T-helper 2 cell treated with Interferon-gamma antibody and Interleukin-4, amounts not matched to agents 5 μg/mL and 100 μg/mL, for 36 hours (primary cell): ENCODE measurements around the gene GANAB.
"Not testable (repeated sequence)": the region's sequence is repeated elsewhere in the genome, so short reads cannot be mapped to it uniquely, and the experiment has no call there.

Experiments used
- DNase-seq: peaks from one replicate; pipeline ENCODE4 v3.0.0; 2021; ENCODE audit warnings: low spot score
- H3K27ac Mint-ChIP-seq: one replicate; pipeline ENCODE4 v1.8.0; 2021; ENCODE audit warnings: mild to moderate bottlenecking, mixed read lengths
- H3K27me3 Mint-ChIP-seq: one replicate; pipeline ENCODE4 v1.8.0; 2021; ENCODE audit warnings: low read depth, mixed read lengths
- H3K36me3 Mint-ChIP-seq: one replicate; pipeline ENCODE4 v1.8.0; 2021; ENCODE audit warnings: low read depth, mixed read lengths
- H3K4me1 Mint-ChIP-seq: one replicate; pipeline ENCODE4 v1.8.0; 2021; ENCODE audit warnings: low read depth, mixed read lengths
- H3K4me3 Mint-ChIP-seq: one replicate; pipeline ENCODE4 v1.8.0; 2022; ENCODE audit warnings: mild to moderate bottlenecking, moderate library complexity, mixed read lengths
- H3K9me3 Mint-ChIP-seq: one replicate; pipeline ENCODE4 v1.8.0; 2021; ENCODE audit warnings: mixed read lengths

Gene GANAB

DNA sequence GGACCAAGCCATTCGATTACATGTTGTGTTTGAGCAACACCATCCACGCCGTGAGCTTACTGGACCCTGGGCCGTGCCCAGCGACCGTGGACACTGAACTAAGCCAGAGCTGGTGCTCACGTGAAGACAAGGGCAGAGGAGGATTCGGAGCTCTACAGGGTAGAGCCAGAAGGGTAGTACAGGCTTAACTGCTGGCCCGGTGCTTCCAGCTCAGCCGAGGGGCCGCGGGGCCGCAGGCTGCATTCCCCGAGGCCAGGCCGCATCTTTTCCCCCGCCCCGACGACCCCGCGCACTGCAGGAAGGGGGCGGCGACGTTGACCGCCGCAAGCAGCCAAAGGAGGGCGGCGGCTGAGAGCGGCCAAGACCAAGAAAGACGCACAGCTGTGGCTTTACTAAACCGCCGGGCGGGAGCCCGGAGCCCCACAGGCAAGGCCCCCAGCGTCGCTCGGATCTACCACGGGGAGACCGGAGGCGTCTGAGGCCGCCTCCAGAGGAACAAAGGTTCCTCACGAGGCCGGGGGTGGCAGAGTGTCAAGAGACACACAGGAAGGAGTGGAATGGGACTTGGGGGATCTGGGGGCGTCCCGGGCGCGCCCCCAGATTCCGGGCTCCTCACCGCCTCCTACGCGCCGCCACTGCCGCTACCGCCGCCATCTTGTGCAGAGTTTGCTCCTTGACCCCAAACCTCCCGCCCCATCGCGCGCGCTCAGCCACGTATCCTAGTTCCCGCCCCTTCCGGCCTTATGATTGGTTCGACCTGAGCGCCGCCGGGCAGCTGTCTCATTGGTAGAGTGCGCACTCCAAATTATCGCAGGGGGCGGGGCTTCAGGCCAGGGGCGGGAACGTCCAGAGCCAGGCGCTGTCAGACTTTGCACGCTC lies at the start of gene GANAB:
GANAB (minus strand) TSS at position 668 of the 879 bp plus-strand sequence; CDS start at position 654, 14 bp downstream.
- H3K4me3 Mint-ChIP-seq: peak within 1 kb of the TSS; percentile 99
- peaks cover 18% of the 10 kb centered on the region for H3K4me1 Mint-ChIP-seq
- H3K27ac Mint-ChIP-seq: peak within 1 kb of the TSS; percentile 97
- H3K36me3 Mint-ChIP-seq: peaks cover 33% of the 10 kb centered on the region
- H3K27me3 Mint-ChIP-seq: no peaks in the 10 kb centered on the region
- no peaks in the 10 kb centered on the region for H3K9me3 Mint-ChIP-seq
- DNase-seq: peak; percentile 99

DNA sequence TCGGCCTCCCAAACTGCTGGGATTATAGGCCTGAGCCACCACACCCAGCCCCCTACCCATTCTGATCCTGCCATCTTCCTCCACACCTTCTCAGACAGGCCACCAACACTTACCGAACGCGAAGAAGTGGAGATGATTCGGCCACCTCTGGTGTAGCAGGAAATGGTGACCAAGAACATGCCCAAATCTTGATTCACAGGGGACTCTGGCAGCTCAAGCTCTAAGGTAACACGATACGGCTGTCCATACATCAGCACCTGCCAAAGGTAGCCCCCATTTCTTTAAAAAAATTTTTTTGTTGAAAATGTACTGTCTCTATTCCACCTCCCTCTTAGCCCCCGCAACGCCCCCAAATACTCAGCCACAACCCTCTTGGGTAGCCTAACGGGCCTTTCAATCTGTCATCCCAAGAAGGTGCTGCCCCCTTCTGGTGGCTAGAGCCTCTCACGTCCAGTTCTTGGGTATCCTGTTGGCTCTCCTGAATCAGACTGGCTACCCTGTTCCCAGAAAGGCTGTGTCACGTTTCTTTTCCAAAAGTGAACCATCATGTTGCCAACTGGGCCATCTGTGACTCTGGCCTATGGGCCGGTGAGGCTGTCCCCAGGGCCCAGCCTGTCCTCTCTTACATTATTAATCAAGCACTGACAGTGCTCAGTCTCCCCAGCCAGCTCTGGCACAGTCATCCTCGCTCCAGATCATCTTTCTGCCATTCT lies 48.2 kb upstream of the GANAB start:
- DNase-seq: peak; percentile 60
- Mint-ChIP-seq H3K27ac (peak overlapping the region; percentile 36), H3K27me3 (no peaks in the 10 kb centered on the region), H3K9me3 (no peaks in the 10 kb centered on the region), H3K4me1 (peaks cover 5% of the 10 kb centered on the region), H3K36me3 (peaks cover 15% of the 10 kb centered on the region), H3K4me3 (no peak overlapping the region)

DNA sequence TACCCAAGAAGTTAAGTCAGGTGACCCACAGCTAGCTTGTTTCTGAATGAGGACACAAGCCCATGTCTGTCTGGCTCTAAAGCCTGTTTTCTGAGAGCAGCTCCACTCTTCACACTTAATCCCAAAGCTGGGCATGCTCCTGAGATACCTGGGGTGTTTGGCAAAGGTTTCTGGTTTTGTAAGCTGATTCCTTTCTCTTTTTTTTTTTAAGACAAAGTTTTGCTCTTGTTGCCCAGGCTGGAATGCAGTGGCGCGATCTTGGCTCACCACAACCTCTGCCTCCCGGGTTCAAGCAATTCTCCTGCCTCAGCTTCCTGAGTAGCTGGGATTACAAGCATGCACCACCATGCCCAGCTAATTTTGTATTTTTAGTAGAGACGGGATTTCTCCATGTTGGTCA lies 47.2 kb upstream of the GANAB start:
- H3K27me3 Mint-ChIP-seq, H3K4me1 Mint-ChIP-seq, H3K9me3 Mint-ChIP-seq, H3K27ac Mint-ChIP-seq, H3K4me3 Mint-ChIP-seq, DNase-seq: not testable (repeated sequence)
- H3K36me3 Mint-ChIP-seq: peaks cover 16% of the 10 kb centered on the region

DNA sequence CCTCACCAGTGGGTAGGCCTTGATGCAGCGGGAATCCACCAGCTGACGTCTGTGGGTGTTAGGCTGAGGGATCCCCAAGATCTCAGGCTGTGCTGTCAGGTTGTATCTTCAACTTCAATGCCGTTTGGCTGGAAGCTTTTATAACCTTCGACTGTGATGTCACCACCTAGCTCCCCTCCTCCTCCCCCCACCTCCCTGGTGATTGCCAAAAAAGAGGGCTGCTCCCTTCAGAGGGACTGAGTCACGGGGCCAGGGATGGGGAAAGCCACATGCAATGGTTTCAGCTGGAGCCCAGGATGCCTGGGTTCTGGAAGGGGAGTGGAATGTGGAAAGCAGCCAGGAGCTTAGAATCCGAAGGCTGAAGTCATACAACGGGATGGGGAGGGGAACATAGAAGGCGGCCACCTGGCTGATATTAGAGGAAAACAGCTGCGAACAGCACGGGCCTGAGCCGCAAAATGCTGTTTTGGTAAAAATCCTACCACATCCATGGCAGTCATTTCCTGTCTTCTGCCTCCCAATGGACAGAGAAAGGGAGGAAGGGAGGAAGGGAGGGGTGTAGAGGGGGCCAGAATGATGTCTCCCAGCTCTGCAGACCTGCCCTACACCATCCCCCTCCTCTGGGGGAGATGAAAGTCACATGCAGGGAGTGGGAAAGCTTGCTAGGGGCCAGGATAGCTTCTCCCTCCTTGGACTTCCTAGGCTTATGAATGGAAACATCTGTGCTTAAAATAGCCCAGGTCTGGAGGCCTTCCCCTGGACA lies 43.2 kb upstream of the GANAB start, which contains the start of gene LRRN4CL:
LRRN4CL (minus strand) TSS at position 110 of the 763 bp plus-strand sequence. CDS start 1,022 bp downstream, outside the sequence.
- H3K4me1 Mint-ChIP-seq: peaks cover under 1% of the 10 kb centered on the region

DNA sequence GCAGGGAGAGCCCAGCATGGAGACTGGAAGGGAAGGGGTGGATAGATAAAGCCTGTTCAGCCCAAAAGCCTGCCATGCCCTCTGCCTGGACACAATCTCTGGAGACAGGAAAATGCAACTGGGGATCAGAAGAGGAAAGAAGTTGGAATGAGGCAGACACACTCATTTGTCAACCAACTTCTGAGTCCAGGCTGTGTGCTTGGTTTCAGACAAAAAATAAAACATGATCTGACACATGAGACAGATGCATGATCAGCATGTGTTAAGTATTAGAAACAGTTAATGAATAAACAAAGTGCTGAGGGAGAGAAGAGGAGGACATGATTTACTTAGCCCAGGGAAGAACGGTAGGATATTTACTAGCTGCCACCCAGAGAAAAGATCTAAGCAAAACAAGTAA lies 42.1 kb upstream of the GANAB start:
- no peak for DNase-seq
- Mint-ChIP-seq H3K4me1 (no peaks in the 10 kb centered on the region), H3K36me3 (peaks cover 17% of the 10 kb centered on the region), H3K27ac (no peak overlapping the region), H3K4me3 (no peak overlapping the region), H3K27me3 (peaks cover 9% of the 10 kb centered on the region), H3K9me3 (no peaks in the 10 kb centered on the region)

More for the DNA sequence above, 43.2 kb upstream of the GANAB start, which contains the start of gene LRRN4CL:
- Mint-ChIP-seq H3K27me3 (peaks cover 9% of the 10 kb centered on the region), H3K27ac (no peak within 1 kb of the TSS), H3K4me3 (no peak within 1 kb of the TSS), H3K9me3 (no peaks in the 10 kb centered on the region), H3K36me3 (peaks cover 17% of the 10 kb centered on the region)
- DNase-seq: no peak

DNA sequence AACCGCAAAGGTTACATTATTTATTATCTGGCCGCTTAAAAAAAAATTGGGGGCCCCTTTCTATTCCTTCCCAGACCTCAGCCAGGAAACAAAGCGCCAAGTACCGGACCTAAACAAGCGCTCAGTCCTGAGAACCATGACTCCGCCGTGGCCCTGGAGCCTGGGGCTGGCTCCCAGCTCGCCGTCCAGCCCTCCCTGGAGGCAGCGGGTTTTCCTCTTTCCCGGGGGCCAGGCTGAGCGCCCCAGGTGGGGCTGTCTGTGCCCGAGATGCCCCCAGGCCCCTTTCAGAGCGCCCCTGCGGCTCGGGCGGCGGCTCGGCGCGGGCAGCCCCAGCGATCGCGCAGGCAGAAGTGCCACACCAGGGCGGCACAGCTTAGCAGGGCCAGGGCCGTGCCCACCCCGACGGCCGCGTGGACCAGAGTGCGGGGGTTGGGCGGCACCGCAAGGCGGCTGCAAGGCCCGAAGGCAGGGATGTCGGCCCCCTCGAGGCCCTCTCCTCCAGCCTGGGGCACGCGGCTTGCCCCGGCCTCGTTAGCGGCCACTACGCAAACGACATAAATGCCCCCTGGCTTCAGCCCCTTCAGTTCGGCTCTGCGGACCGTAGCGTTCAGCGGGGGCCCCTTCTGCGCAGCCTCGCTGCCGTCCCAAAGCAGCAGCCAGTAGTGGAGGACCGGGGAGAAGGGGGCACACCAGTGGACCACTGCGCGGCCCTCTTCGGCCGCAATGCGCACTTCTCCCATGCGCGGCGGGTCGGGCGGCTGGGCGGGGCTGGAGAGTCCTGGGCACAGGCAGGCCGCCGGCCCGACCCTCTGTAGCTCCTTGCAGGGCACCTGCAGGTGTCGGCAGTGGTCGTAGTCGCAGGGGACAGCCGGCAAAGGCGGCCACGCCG lies 41.3 kb upstream of the GANAB start:
- Mint-ChIP-seq H3K27ac (no peak overlapping the region), H3K4me3 (no peak overlapping the region), H3K9me3 (no peaks in the 10 kb centered on the region), H3K27me3 (peaks cover 9% of the 10 kb centered on the region), H3K36me3 (peaks cover 14% of the 10 kb centered on the region), H3K4me1 (no peaks in the 10 kb centered on the region)
- DNase-seq: no peak

DNA sequence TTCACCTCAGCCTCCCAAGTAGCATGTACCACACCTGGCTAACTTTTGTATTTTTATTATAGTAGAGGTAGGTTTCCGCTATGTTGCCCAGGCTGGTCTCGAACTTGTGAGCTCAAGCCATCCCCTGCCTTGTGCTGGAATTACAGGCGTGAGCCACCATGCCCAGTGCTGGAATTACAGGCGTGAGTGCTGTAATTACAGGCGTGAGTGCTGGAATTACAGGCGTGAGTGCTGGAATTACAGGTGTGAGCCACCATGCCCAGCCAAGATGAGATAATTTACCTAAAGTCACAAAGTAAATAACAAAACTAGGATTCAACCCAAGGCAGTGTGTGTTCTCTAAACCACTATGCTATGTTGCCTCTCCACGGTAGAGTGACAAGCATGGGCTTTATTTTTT lies 36.1 kb upstream of the GANAB start:
- H3K4me1 Mint-ChIP-seq: peaks cover 18% of the 10 kb centered on the region
- no peaks in the 10 kb centered on the region for H3K9me3 Mint-ChIP-seq
- H3K36me3 Mint-ChIP-seq: peaks cover 8% of the 10 kb centered on the region
- H3K27ac Mint-ChIP-seq: no peak overlapping the region
- H3K27me3 Mint-ChIP-seq: peaks cover 5% of the 10 kb centered on the region
- H3K4me3 Mint-ChIP-seq: no peak overlapping the region
- DNase-seq: no peak

DNA sequence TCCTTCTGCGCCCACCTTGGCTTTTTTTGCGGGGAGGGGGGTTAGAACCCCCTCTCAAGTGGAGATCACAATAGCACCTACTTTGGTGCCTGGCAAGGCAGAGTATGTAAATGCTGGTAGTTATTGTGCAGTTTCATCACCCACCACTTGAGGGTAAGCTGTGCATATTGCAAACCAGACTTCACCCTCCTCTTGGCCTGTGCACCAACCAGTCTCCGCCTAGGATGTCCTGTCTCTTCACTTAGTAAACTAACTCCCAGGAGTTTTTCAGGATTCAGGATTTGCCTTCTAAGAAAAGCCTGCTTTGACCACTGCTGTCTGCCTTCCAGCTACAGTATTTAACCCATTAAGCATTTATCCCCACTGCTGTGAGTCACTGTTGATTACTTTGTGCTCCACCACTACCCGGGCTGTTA lies 34.4 kb upstream of the GANAB start:
- H3K36me3 Mint-ChIP-seq: peaks cover 20% of the 10 kb centered on the region
- H3K27ac Mint-ChIP-seq: peak overlapping the region; percentile 80
- H3K4me1 Mint-ChIP-seq: peaks cover 30% of the 10 kb centered on the region
- H3K9me3 Mint-ChIP-seq: no peaks in the 10 kb centered on the region
- no peaks in the 10 kb centered on the region for H3K27me3 Mint-ChIP-seq
- DNase-seq: peak; percentile 32
- H3K4me3 Mint-ChIP-seq: peak overlapping the region; percentile 64

DNA sequence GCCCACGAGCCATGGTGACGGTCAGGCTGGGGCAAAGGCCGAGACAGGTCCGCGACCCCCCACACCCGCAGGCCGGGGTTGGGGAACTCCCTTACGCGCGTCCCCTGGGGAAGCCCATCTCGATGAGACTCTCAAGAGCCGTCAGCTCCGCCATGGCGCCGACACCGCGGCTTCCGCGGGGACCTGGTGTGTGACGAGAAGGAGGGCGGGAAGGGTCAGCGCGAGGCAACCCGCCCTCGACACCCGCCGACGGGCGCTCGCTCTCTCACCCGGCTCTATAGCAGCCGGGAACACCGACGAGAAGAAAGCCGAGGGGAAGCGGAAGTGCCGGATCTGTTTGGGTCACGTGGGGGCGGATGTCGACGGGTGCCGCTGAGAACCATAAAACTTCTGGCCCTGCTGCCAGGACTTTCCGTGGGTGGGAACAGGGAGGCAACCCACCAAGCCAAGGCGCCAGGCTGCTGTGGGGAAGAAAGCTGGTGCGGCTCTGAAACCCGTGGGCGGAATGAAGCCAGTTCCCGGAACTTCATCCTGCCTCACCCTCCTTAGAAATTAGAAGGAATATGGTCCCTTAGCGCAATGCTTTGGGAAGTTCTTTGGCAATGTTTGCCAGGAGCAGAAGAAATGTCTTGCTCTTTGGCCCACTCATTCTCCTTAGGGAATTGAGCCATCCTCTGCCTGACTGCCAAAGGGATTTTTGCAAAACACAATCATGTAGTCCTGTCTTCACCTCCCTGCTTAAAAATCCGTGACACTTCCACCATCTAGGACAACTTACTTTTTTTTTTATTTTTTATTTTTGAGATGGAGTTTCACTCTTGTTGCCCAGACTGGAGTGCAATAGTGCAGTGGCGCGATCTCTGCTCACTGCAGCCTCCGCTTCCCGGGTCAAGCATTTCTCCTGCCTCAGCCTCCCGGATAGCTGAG lies 32.6 kb upstream of the GANAB start, which contains the start of gene UBXN1:
UBXN1 (minus strand) TSS at position 304 of the 927 bp plus-strand sequence; CDS start at position 154, 150 bp downstream.
- DNase-seq: peak; percentile 86
- H3K9me3 Mint-ChIP-seq: no peaks in the 10 kb centered on the region
- peaks cover 27% of the 10 kb centered on the region for H3K36me3 Mint-ChIP-seq
- no peaks in the 10 kb centered on the region for H3K27me3 Mint-ChIP-seq
- peak within 1 kb of the TSS; percentile 93 for H3K4me3 Mint-ChIP-seq
- peaks cover 34% of the 10 kb centered on the region for H3K4me1 Mint-ChIP-seq
- H3K27ac Mint-ChIP-seq: peak within 1 kb of the TSS; percentile 92

DNA sequence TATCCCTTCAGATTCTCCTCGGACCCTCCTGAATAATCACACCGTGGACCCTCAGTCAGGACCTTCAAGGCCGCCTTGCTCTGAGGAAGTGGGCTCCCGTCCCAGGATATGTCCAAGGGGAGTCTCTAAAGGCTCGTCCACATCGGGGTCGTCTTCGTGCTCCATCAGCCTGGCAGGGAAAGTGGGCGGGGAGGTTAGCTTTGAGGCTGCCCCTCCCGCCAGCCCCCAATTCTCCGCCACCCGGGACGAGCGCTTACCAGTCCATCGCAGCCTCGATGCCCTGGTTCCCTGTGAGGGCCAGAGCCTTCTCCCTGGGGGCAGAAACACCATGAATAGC lies 32.0 kb upstream of the GANAB start:
- H3K4me3 Mint-ChIP-seq: peak overlapping the region; percentile 93
- DNase-seq: no peak
- H3K36me3 Mint-ChIP-seq: peaks cover 30% of the 10 kb centered on the region
- H3K4me1 Mint-ChIP-seq: peaks cover 36% of the 10 kb centered on the region
- peak overlapping the region; percentile 92 for H3K27ac Mint-ChIP-seq
- H3K9me3 Mint-ChIP-seq: no peaks in the 10 kb centered on the region
- H3K27me3 Mint-ChIP-seq: no peaks in the 10 kb centered on the region

DNA sequence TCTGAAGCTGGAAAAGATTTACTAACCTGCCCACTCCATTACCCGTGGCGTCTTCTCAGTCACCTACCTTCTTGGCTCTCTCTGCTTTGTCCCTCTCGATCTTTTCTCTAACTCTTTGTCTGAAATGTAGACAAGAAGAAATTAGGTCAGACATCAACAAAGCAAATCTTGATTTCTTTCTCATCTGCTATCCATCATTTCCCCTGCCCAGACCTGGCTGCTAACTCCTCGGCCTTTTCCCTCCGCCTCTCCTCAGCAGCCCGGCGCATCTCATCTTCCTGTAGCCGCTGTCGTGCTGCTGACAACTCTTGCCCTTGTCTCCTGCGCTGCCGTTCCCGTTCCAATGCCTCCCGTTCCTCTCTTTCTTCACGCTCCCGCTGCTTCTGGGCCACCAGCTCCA lies 31.3 kb upstream of the GANAB start:
- no peak for DNase-seq
- H3K4me3 Mint-ChIP-seq: peak overlapping the region; percentile 93
- H3K36me3 Mint-ChIP-seq: peaks cover 31% of the 10 kb centered on the region
- no peaks in the 10 kb centered on the region for H3K27me3 Mint-ChIP-seq
- H3K9me3 Mint-ChIP-seq: no peaks in the 10 kb centered on the region
- H3K27ac Mint-ChIP-seq: peak overlapping the region; percentile 92
- H3K4me1 Mint-ChIP-seq: peaks cover 41% of the 10 kb centered on the region

DNA sequence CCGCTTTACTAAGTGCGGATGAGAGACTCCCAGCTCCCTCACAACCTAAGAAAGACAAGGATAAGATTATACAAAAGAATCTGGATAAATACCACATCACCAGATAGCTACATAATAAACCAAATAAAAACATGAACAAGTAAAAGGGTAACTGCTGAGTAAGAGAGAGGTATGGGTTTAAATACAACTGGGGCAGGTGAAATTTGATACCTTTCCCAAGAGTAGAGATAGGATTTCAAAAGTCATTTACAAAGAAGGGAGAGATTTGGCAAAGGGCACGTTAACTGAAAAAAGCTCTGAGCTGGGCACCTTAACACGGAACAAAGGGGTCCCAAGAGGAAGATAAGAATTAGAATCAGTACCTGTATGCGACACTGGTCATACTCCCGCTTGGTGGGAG lies 30.7 kb upstream of the GANAB start:
- Mint-ChIP-seq H3K4me3 (peak overlapping the region; percentile 67), H3K27me3 (no peaks in the 10 kb centered on the region), H3K9me3 (no peaks in the 10 kb centered on the region), H3K27ac (peak overlapping the region; percentile 51), H3K36me3 (peaks cover 36% of the 10 kb centered on the region), H3K4me1 (peaks cover 44% of the 10 kb centered on the region)
- DNase-seq: no peak
